Natural killer cell treated with Interleukin-12 subunit alpha and Interleukin-12 subunit beta and Interleukin-15 and Interleukin-18, amount 100 ng/mL, for 72 hours (primary cell): ENCODE results near the gene SCN4A. TPM values are rescaled to one million over a fixed set of nuclear protein-coding genes. Genes with fewer than 3 reads are reported as not detected.

Source experiments
- ATAC-seq, 2 donors: fragments of 150-1000 bp; cut with Tn5 transposase in 1 of 2; sonication (Bioruptor Pico), chemical (Tn5 transposase) in 1 of 2; 2 replicates each; pipeline ENCODE4 v1.10.0; 2021
- DNase-seq: peaks from one replicate; pipeline ENCODE4 v3.0.0; 2022; ENCODE audit warnings: low spot score
- H3K27ac Mint-ChIP-seq, 2 donors: 1 replicate in 1 of 2; 2 replicates in 1 of 2; pipeline ENCODE4 v1.8.0; 2022; ENCODE audit warnings: mixed read lengths in 2 of 2, mild to moderate bottlenecking in 1 of 2, moderate library complexity in 1 of 2
- H3K27me3 Mint-ChIP-seq, 2 donors: 1 replicate in 1 of 2; 2 replicates in 1 of 2; pipeline ENCODE4 v1.8.0; 2022; ENCODE audit warnings: mixed read lengths in 2 of 2
- H3K36me3 Mint-ChIP-seq: one replicate; pipeline ENCODE4 v1.8.0; 2022; ENCODE audit warnings: mixed read lengths
- H3K4me1 Mint-ChIP-seq, 2 donors: 1 replicate in 1 of 2; 2 replicates in 1 of 2; pipeline ENCODE4 v1.8.0; 2022; ENCODE audit warnings: low read depth in 2 of 2, mixed read lengths in 2 of 2, mild to moderate bottlenecking in 1 of 2
- H3K4me3 Mint-ChIP-seq: one replicate; pipeline ENCODE4 v1.8.0; 2022; ENCODE audit warnings: mixed read lengths
- H3K9me3 Mint-ChIP-seq: 2 replicates; pipeline ENCODE4 v1.8.0; 2022; ENCODE audit warnings: mixed read lengths
- total RNA-seq, 2 donors: library from RNA; stranded (reverse); gene quantifications; one replicate each; pipeline ENCODE4 v1.2.3, GENCODE V29; 2022

The SCN4A gene
- total RNA-seq, 2 donors from 2014 or later, result 0.08 TPM; not detected in 1

DNA sequence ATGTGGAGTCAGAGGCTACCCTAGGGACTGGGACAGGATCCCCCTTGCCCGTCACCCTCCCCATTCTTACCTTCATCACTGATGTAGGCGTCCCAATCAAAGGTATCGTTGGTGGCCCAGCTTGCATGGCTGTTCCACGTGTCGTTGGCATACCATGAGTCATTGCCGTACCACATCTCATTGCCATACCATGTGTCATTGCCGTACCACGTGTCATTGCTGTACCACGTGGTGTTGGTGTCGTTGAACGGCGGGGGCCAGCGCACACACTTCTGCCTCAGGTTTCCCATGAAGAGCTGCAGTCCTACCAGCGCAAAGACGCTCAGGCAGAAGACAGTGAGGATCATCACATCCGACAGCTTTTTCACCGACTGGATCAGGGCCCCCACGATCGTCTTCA, 4.8 kb downstream of the SCN4A start:
- no peaks in the 10 kb centered on the region for H3K36me3 Mint-ChIP-seq
- ATAC-seq (peak in 1 of 2 donors; percentile 61), DNase-seq (no peak)
- H3K27me3 Mint-ChIP-seq, result no peaks in the 10 kb centered on the region
- no peak overlapping the region for H3K27ac Mint-ChIP-seq
- H3K4me1 Mint-ChIP-seq, result peaks cover 13 to 20% of the 10 kb centered on the region in 2 donors
- H3K4me3 Mint-ChIP-seq, result no peak overlapping the region
- H3K9me3 Mint-ChIP-seq, result no peaks in the 10 kb centered on the region

DNA sequence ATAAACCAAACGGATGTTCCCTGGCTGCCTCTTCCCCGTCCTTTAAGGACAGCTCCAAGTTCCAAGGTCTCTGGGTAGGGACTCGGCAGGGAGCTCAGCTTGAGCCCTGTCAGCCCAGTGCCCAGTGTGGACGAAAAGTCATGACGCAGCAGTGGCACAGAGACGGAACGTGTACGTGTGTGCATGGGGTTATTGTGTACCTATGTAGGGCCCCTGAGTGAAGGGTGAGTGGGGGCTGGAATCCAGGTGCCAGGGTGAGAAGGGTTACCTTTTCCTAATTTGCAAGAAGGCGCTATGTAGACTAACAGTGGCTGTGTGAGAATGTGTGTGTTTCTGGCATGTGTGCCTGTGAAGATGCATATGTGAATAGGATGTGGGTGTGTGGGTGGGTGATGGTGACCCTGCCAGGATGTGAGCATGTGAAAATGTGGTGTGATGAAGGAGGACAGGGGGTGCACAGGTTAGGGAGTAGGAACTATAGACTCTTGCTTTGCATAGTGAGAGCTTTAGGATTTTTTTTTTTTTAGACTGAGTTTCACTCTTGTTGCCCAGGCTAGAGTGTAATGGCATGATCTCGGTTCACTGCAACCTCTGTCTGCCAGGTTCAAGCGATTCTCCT, 6.0 kb downstream of the SCN4A start:
- no peaks in the 10 kb centered on the region for H3K9me3 Mint-ChIP-seq
- H3K4me1 Mint-ChIP-seq, result peaks cover 13 to 22% of the 10 kb centered on the region in 2 donors
- no peak for DNase-seq
- peak; percentile 78 to 81 for ATAC-seq
- H3K4me3 Mint-ChIP-seq, result peak overlapping the region; percentile 30
- no peak overlapping the region for H3K27ac Mint-ChIP-seq
- H3K27me3 Mint-ChIP-seq, result no peaks in the 10 kb centered on the region
- no peaks in the 10 kb centered on the region for H3K36me3 Mint-ChIP-seq

DNA sequence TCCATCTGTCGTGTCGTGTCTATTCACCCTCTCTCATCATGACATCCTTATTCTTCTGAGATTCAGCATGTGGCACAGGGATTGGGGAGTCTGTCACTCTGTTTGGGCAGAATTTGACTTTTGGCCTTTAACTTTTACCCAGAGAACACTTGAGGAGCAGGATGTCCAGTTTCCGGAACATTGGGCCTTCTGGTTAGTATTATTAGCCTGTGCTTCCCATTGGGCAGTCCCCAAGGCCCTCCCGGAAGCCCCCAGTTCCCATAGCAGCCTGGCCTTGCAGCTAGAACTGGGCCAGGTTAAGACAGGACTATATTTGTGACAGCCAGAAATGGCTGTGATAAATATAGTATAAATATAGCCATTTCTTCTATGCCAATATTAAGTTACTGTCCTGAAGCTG, 9.6 kb downstream of the SCN4A start:
- ATAC-seq (no peak), DNase-seq (no peak)
- Mint-ChIP-seq H3K27me3 (no peaks in the 10 kb centered on the region), H3K4me1 (peaks cover 18 to 23% of the 10 kb centered on the region in 2 donors), H3K36me3 (no peaks in the 10 kb centered on the region), H3K9me3 (no peaks in the 10 kb centered on the region), H3K27ac (no peak overlapping the region), H3K4me3 (no peak overlapping the region)

DNA sequence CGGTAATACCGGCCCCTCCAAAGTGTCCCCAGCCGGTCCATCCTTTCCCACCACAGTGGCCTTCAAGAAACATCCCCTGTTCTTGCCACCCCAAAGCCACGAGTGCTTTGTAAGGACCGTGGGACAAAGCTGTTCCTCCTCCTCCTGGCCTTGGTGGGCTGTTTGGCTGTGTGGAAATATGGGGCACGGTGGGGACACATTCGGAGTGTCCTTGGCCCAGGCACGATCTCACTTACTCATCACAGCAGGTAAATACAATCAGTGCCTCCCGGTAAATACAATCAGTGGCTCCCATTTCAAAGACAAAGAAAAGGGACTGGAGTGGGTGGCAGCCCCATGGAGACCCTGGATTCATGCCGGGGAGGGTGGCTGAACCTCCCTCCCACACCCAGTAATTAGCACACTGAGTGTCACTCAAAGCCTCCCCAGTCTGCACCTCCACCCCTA, 10.4 kb downstream of the SCN4A start:
- Mint-ChIP-seq H3K4me3 (no peak overlapping the region), H3K27me3 (no peaks in the 10 kb centered on the region), H3K9me3 (no peaks in the 10 kb centered on the region), H3K27ac (no peak overlapping the region), H3K36me3 (no peaks in the 10 kb centered on the region), H3K4me1 (peaks cover 17 to 21% of the 10 kb centered on the region in 2 donors)
- no peak for ATAC-seq
- DNase-seq, result no peak

DNA sequence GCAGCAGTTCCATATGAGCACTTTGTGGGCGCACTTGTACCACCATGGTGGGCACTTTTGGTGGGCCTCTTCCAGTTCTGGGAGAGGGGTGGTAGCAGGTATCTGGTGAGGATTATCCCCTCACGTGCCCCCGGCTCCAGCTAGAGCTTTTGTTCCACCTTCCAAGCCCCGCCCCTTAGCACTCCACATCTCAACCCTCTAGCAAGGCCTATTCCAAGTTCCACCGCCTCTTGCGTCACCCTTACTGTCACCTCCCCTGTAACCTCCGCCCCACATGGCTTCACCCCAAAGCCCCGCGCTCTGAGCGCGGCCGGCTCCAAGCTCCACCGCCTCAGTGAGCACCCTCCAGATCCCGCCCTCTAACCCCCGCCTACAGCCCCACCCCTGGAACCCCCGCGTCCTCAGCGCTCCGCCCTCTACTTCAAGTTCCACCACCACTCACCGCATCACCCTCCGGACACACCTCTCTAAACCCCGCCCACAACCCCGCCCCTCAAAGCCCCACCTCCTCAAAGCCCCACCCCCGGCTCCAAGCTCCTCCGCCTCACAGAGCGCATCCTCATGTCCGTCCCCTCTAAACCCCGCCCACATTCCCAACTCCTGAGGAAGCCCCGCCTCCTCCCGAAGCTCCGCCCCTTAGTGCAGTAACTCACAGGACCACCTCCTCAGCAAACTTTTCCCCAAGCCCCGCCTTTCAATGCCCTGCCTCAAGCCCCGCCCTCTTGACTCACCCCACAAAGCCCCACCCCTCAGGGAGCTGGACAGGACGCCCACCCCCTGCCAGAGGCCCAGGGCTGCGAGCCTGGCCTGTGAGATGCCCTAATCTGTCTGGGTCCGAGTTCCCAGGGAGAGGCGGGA, 11.1 kb downstream of the SCN4A start:
- Mint-ChIP-seq H3K4me1 (peaks cover 14% of the 10 kb centered on the region in 2 donors), H3K27ac (peak overlapping the region in 1 of 2 donors; percentile 47), H3K9me3 (no peaks in the 10 kb centered on the region), H3K36me3 (no peaks in the 10 kb centered on the region), H3K27me3 (no peaks in the 10 kb centered on the region), H3K4me3 (peak overlapping the region; percentile 60)
- DNase-seq (peak; percentile 67), ATAC-seq (peak; percentile 60 to 81)

DNA sequence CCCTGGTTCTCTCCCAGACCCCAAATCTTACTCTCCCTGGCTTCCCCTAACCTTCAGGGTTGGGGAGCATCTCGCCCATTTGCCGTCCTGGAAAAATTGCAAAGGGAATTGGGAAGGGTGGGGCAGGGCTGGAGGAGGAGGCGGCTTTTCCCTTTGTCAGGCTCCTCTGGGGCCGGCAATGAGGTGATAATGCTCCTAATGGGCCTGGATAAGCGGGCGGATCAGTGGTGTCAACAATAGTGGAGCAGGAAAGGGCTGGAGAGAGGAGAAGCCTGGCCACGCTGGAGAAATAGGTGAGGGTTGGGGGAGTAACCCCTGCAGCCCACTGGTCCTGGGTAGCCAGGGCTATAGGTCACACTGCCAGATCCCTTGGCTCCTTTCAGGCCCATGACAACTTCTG, 12.3 kb downstream of the SCN4A start:
- ATAC-seq (no peak), DNase-seq (no peak)
- Mint-ChIP-seq H3K9me3 (no peaks in the 10 kb centered on the region), H3K36me3 (no peaks in the 10 kb centered on the region), H3K27me3 (no peaks in the 10 kb centered on the region), H3K27ac (no peak overlapping the region), H3K4me1 (peaks cover 9 to 17% of the 10 kb centered on the region in 2 donors), H3K4me3 (no peak overlapping the region)

DNA sequence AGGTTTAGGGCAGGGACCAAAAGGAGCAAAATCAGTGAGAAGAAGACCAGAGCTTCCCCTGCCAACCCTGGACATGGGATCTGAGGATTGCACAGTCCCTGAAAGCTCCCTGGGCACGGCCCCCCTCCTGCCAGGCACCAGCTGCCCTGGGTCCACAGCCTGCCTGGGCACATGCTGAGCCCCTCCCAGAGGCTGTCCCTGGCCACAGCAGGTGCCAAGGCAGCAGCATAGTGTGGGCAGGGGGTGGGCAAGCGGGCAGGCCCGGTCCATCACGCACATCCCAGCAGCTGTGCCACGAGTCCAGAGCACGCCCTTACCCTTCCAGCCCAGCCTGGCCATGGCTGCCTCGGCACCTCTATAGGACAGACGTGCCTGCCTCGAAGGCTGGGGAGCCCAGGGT, 12.7 kb downstream of the SCN4A start:
- no peaks in the 10 kb centered on the region for H3K9me3 Mint-ChIP-seq
- ATAC-seq, result no peak
- H3K4me3 Mint-ChIP-seq, result no peak overlapping the region
- H3K36me3 Mint-ChIP-seq, result no peaks in the 10 kb centered on the region
- peaks cover 10 to 17% of the 10 kb centered on the region in 2 donors for H3K4me1 Mint-ChIP-seq
- no peak overlapping the region for H3K27ac Mint-ChIP-seq
- no peak for DNase-seq
- H3K27me3 Mint-ChIP-seq, result no peaks in the 10 kb centered on the region

DNA sequence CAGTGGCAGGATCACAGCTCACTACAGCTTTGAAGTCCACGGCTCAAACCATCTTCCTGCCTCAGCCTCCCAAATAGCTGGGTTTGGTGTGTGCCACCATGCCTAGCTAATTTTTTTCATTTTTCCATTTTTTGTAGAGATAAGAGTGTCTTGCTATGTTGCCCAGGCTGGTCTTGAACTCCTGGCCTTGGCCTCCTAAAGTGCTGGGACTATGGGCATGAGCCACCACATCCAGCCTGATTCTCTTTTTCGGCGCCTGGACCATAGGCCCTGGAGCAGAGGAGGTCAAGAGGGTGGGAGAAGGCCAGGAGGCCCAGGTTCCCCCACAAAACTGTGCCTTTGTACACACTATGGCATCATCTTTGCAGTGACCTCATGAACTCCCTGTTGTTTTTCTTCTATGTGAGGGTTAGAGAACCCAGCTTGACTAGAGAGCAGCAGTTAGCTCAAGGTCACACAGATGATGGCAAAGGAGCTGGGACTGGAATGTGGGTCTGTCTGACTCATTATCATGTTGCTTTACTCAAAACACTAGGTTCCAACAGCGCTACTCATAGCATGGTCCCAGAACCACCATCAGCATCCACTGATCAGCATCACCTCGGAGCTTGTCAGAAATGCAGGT, 16.3 kb downstream of the SCN4A start:
- DNase-seq (no peak), ATAC-seq (no peak)
- Mint-ChIP-seq H3K9me3 (no peaks in the 10 kb centered on the region), H3K36me3 (no peaks in the 10 kb centered on the region), H3K27me3 (no peaks in the 10 kb centered on the region), H3K27ac (peak overlapping the region; percentile 31 to 64), H3K4me1 (peaks cover 17 to 19% of the 10 kb centered on the region in 2 donors), H3K4me3 (no peak overlapping the region)

DNA sequence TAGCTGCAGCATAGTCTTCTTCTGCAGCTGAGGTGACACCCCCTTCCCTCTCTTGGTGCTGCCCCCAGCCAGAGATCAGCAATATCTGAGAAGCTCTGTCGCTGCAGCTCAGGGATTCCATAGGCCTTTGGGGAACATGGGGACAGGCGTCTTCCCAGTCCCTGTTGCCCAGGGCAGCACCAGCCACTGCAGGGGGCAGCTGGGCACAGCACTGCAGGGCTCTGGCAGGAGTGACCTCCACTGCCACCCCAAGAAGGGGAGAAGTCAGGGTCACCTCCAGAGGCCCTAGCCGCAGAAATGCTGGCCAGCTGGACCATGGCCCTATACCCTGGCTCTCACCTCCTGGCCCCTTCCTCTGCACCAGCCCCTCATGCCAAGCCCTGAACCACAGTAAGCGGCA, 16.9 kb downstream of the SCN4A start:
- Mint-ChIP-seq H3K4me1 (peaks cover 15 to 17% of the 10 kb centered on the region in 2 donors), H3K4me3 (no peak overlapping the region), H3K27me3 (no peaks in the 10 kb centered on the region), H3K27ac (peak overlapping the region in 1 of 2 donors; percentile 31), H3K36me3 (no peaks in the 10 kb centered on the region), H3K9me3 (no peaks in the 10 kb centered on the region)
- ATAC-seq (no peak), DNase-seq (no peak)

DNA sequence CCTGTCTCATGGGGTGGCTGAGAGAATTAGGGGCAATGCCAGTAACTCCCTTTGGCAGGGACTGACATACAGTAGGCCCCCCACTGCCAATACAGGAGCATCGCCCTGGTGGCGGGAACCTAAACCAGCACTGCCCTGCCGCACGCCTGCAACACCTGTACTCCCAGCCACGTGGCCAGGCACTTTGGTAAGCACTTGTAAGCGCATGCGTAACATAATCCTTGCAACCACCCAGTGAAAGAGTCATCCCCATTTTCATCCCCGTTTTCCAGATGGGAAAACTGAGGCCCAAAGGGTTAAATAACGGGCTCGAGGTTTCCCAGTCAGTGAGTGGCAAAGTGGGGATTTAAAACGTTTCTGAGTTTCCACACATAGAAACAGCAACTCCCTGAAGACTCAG, 17.5 kb downstream of the SCN4A start:
- Mint-ChIP-seq H3K27me3 (no peaks in the 10 kb centered on the region), H3K36me3 (no peaks in the 10 kb centered on the region), H3K4me3 (no peak overlapping the region), H3K4me1 (peaks cover 15 to 17% of the 10 kb centered on the region in 2 donors), H3K9me3 (no peaks in the 10 kb centered on the region), H3K27ac (no peak overlapping the region)
- no peak for ATAC-seq
- no peak for DNase-seq

DNA sequence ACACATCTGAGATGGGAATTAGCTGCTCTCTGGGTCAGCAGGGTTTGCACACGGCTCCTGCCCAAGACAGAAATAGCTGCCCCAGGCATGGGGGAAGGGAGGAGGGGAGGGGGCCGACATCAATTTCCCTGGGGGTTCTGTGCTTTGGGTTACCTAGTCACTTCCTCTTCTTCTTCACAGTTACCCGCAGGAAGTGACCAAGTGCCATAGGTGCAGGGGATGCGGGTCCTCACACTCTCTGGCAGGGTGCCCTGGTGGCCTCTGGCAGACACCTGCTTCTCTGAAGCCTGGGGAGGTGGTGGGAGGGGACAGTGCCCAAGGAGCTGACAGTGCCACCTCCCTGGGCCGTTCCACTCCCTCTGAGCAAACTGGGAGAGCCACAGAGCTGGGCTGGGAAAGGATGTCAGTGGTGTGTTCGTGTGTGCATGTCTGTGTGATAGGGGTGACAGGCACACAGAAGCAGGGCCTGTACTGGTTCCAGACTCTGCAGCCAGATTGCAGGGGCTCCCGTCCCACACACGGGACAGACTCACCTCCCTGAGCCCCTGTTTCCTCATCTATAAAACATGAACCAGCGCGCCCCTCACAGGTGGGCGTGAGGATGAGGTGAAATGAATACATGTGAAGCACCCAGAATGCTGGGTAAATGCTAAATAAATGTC, 18.2 kb downstream of the SCN4A start:
- peak; percentile 37 to 64 for ATAC-seq
- no peaks in the 10 kb centered on the region for H3K36me3 Mint-ChIP-seq
- H3K27me3 Mint-ChIP-seq, result no peaks in the 10 kb centered on the region
- no peaks in the 10 kb centered on the region for H3K9me3 Mint-ChIP-seq
- no peak for DNase-seq
- H3K4me1 Mint-ChIP-seq, result peaks cover 14 to 15% of the 10 kb centered on the region in 2 donors
- peak overlapping the region; percentile 67 to 91 for H3K27ac Mint-ChIP-seq
- H3K4me3 Mint-ChIP-seq, result peak overlapping the region; percentile 52

DNA sequence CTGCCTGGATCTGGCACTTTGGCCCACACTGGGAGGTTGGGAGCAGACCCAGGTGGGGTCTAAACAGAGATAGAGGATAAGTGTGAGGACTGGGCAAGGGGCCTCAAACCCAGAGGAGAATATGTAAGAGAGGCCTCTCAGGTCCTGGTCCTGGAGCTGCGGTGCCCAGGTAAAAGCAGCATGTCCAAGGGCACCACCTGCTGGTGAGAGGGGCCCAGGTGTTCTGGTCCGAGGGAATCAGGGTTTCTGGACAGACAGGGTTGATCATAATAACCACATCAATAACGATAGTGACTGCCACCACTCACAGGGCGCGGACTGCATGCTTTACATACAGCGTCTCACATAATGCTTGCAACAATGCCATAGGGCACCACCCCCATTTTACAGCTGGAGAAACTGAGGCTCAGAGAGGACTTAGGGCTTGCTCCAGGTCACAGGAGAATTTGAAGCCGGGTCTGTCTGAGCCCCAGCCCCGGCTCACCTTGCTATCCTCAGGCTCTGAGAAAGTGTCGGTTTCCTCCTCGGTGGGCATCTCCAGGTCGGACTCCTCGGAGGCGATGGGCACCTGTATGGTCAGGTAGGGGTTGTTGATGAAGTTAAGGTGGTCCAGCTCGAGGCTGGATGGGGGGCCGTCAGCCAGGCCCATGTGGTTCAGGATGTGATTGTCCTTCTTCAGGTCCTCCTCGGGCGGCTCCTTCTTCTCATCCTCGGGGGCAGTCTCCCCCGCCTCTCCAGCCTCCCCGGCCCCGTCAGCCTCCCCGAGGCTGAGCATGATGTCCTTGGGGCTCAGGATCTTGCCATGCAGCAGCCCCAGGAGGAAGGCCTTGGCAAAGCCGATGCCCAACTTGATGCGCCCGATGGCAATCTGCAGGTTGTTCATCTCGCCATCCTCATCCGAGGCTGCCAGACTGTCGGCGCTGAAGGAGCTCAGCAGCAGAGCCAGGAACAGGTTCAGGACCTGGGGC, 21.5 kb downstream of the SCN4A start:
- Mint-ChIP-seq H3K36me3 (no peaks in the 10 kb centered on the region), H3K4me3 (no peak overlapping the region), H3K9me3 (no peaks in the 10 kb centered on the region), H3K27me3 (no peaks in the 10 kb centered on the region), H3K27ac (no peak overlapping the region), H3K4me1 (peaks cover 11 to 18% of the 10 kb centered on the region in 2 donors)
- DNase-seq, result no peak
- no peak for ATAC-seq
